Liver (tissue), 3 donors: ENCODE measurements around the gene ZNF592.

Source experiments
- CTCF ChIP-seq: fragments of 150-350 bp; IDR thresholded peaks from 2 replicates; pipeline ENCODE4 v1.5.1; 2017; ENCODE audit warnings: improper control_type of control experiment, low read depth, low read length; ENCODE audit not compliant: missing input control
- FOXA1 ChIP-seq: IDR thresholded peaks from 2 replicates; pipeline ENCODE4 v1.6.1; 2016; ENCODE audit warnings: antibody characterized with exemption
- RAD21 ChIP-seq, 2 donors: IDR thresholded peaks; 2 replicates each; pipeline ENCODE4 v1.6.1; 2016; ENCODE audit warnings: antibody characterized with exemption in 2 of 2, mild to moderate bottlenecking in 2 of 2
- REST ChIP-seq: IDR thresholded peaks from 2 replicates; pipeline ENCODE4 v1.6.1; 2016; ENCODE audit warnings: antibody characterized with exemption, mild to moderate bottlenecking
- RXRA ChIP-seq, 2 donors: IDR thresholded peaks; 2 replicates each; pipeline ENCODE4 v1.6.1; 2017 to 2018; ENCODE audit warnings: antibody characterized with exemption in 2 of 2, mild to moderate bottlenecking in 1 of 2
- SP1 ChIP-seq: IDR thresholded peaks from 2 replicates; pipeline ENCODE4 v1.6.1; 2018; ENCODE audit warnings: antibody characterized with exemption, mild to moderate bottlenecking
- TAF1 ChIP-seq: conservative IDR thresholded peaks from 2 replicates; pipeline ENCODE4 v1.6.1; 2016; ENCODE audit warnings: antibody characterized with exemption, mild to moderate bottlenecking
- TF ChIP-seq, protein P1 (sequence below): IDR thresholded peaks from 2 replicates; pipeline ENCODE4 v1.6.1; 2016; ENCODE audit warnings: antibody characterized with exemption
- donor health status: healthy.
- donor health status: healthy.

DNA sequence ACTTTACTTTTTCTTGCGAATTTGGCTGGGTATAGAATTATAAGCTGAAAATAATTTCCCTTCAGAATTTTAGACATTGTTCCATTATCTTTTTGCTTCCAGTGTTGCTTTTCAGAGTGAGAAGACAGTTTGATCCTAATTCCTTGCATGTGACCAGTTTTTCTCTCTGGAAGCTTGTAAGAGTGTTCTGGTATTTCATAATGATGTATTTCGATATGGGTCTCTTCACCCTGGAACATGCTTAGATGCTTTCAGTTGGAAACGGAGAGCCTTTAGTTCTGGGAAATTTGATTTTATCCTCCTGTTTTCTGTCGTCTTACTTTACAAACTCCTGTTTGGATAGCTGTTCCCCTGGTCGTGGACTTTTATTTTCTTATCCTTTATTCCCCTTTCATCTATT is 82.6 kb downstream of the ZNF592 start:
- TF ChIP-seq REST (no peak), CTCF (no peak), RAD21 (IDR thresholded peaks at IDR 0.05) (no peak), RXRA (IDR thresholded peaks at IDR 0.05) (no peak), TAF1 (no peak), FOXA1 (no peak), SP1 (no peak)
- TF ChIP-seq, protein P1, sequence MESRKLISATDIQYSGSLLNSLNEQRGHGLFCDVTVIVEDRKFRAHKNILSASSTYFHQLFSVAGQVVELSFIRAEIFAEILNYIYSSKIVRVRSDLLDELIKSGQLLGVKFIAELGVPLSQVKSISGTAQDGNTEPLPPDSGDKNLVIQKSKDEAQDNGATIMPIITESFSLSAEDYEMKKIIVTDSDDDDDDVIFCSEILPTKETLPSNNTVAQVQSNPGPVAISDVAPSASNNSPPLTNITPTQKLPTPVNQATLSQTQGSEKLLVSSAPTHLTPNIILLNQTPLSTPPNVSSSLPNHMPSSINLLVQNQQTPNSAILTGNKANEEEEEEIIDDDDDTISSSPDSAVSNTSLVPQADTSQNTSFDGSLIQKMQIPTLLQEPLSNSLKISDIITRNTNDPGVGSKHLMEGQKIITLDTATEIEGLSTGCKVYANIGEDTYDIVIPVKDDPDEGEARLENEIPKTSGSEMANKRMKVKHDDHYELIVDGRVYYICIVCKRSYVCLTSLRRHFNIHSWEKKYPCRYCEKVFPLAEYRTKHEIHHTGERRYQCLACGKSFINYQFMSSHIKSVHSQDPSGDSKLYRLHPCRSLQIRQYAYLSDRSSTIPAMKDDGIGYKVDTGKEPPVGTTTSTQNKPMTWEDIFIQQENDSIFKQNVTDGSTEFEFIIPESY = no peak
